ENCODE measurements around the gene LRRIQ4.

DNA sequence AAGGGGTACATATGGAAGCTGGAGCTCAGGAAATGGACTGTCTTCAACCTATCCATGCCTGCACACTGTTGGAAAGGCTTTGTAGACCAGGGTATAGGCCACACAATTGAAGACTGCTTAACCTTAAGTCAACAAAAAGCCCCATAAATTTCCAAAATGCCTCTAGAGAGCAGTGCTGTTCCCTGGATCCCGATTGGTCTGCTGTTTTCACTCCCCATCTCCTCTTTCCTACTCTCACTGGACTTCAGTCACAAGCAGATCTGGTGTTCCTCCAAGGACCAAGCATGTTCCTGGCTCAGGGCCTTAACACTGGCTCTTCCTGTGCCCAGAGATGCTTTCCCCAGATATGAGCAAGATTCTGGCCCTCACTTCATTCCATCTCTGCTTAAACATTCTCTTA is 22.9 kb downstream of the LRRIQ4 start:
- TF ChIP-seq, protein P1, sequence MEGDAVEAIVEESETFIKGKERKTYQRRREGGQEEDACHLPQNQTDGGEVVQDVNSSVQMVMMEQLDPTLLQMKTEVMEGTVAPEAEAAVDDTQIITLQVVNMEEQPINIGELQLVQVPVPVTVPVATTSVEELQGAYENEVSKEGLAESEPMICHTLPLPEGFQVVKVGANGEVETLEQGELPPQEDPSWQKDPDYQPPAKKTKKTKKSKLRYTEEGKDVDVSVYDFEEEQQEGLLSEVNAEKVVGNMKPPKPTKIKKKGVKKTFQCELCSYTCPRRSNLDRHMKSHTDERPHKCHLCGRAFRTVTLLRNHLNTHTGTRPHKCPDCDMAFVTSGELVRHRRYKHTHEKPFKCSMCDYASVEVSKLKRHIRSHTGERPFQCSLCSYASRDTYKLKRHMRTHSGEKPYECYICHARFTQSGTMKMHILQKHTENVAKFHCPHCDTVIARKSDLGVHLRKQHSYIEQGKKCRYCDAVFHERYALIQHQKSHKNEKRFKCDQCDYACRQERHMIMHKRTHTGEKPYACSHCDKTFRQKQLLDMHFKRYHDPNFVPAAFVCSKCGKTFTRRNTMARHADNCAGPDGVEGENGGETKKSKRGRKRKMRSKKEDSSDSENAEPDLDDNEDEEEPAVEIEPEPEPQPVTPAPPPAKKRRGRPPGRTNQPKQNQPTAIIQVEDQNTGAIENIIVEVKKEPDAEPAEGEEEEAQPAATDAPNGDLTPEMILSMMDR (IDR thresholded peaks at IDR 0.05), result no peak
- TF ChIP-seq EP300 (IDR thresholded peaks at IDR 0.05) (no peak), POLR2A (IDR thresholded peaks at IDR 0.05; ENCODE audit: low read depth) (no peak), POLR2AphosphoS5 (IDR thresholded peaks at IDR 0.05) (no peak)
